ENCODE results near the gene DNAL4. TPM values are rescaled to one million over a fixed set of nuclear protein-coding genes. Genes with fewer than 3 reads are reported as not detected.

DNAL4 gene
- total and polyA plus RNA-seq, 3 donors from 2014 or later, result 54.4 to 107 (median 76.8) TPM

DNA sequence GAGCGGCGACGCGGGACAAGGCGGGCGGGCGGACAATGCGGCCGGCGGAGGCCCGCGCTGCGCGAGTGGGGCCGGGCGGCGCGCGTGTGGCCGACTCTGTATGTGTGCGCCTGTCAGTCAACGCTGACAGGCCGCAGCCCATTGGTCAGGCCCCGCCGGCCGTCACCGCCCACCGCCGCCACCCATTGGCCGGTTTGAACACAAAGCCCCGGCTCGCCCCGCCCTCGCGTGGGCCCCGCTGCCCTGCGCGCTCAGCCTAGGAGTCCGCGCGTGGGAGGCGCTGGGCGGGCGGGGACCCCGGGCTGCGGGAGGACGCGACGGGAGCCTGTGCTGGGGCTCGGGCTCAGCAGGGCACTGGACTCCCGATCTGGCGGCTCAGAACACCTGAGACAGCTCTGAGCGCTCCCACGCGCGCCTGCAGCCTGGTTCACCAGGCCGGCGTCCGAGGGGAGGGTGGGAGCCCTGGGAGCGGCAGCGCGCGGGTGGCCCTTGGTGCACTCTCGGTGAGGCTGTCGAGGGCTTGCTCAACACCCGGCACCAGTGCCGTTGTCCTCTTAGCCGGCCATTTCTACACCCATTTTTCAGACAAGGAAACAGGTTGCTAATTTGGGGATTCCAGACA lies 37.9 kb downstream of the DNAL4 start, which contains the start of gene SUN2:
Gene SUN2, minus strand, starts transcription at position 88 of the 622 bp plus-strand sequence. CDS start 3,370 bp downstream, outside the sequence.
- TF ChIP-seq POLR2A (IDR thresholded peaks at IDR 0.05), result no peak
- no peak for TF ChIP-seq CTCF (IDR thresholded peaks at IDR 0.05)
- H3K27ac ChIP-seq, result peak within 1 kb of the TSS; percentile 87 to 94
- peak within 1 kb of the TSS; percentile 72 to 87 for H3K4me3 ChIP-seq
- H3K27me3 ChIP-seq, result no peaks in the 10 kb centered on the region
- intact Hi-C loops (cut with DNase I; ENCODE audit: low total_unique reads), result loop anchor here (10.0 kb wide), 1 partner anchor 51 kb away; the partner anchor contains the start of genes GTPBP1 and JOSD1
- peaks cover 28% of the 10 kb centered on the region for H3K4me1 ChIP-seq
- 0 to 1% methylated on average over 33 to 35 of the region's 68 CpGs for WGBS, 2 donors
- DNase-seq, result peak; percentile 97
- H3K9me3 ChIP-seq, result no peaks in the 10 kb centered on the region
- no peaks in the 10 kb centered on the region for H3K36me3 ChIP-seq (ENCODE audit: low read depth, missing control alignments)

- no peaks in the 10 kb centered on the region for H3K27me3 ChIP-seq
- H3K27ac ChIP-seq, result peak overlapping the region; percentile 87 to 94
- no peaks in the 10 kb centered on the region for H3K9me3 ChIP-seq
- peaks cover 22% of the 10 kb centered on the region for H3K4me1 ChIP-seq
- peak overlapping the region; percentile 70 to 87 for H3K4me3 ChIP-seq
- TF ChIP-seq CTCF (IDR thresholded peaks at IDR 0.05) (no peak), POLR2A (IDR thresholded peaks at IDR 0.05) (no peak)
- WGBS, 2 donors, result 0 to 1% methylated on average over 21 to 28 of the region's 74 CpGs
- DNase-seq, result peak; percentile 90
- peaks cover 1% of the 10 kb centered on the region for H3K36me3 ChIP-seq (ENCODE audit: low read depth, missing control alignments)
- intact Hi-C loops (cut with DNase I; ENCODE audit: low total_unique reads), result loop anchor here (10.0 kb wide), 1 partner anchor 51 kb away; the partner anchor contains the start of genes GTPBP1 and JOSD1
Measured at GRCh38 chr22:38755155-38755910, 38.6 kb downstream of the DNAL4 start.

DNA sequence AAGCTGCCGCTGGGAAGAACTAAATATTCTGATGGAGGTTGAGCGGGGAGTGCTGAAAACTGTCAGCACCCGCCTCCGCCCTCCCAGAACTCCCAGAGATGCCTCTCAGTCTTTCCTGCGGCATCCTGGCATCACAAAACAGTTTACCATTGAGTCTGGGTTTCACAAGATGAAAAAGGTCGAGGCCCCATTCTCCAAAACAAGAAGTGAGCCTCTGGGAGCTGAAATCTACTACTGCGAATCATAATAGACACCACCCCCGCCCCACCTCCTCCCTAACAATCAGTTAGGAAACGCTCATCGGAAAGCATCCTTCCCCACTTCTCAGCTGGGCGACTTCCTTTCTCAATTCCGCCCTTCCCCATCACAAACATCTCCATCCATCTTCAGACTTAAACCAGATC lies 39.2 kb downstream of the DNAL4 start:
- peak; percentile 54 for DNase-seq
- intact Hi-C loops (cut with DNase I; ENCODE audit: low total_unique reads), result loop anchor here (10.0 kb wide), 1 partner anchor 50 kb away; the partner anchor contains the start of genes GTPBP1 and JOSD1
- peak overlapping the region; percentile 70 to 87 for H3K4me3 ChIP-seq
- peaks cover 3% of the 10 kb centered on the region for H3K36me3 ChIP-seq (ENCODE audit: low read depth, missing control alignments)
- 2 to 9% methylated on average over 9 to 12 of the region's 12 CpGs for WGBS, 2 donors
- H3K9me3 ChIP-seq, result no peaks in the 10 kb centered on the region
- H3K4me1 ChIP-seq, result peaks cover 22% of the 10 kb centered on the region
- TF ChIP-seq CTCF (IDR thresholded peaks at IDR 0.05), result no peak
- no peak for TF ChIP-seq POLR2A (IDR thresholded peaks at IDR 0.05)
- H3K27ac ChIP-seq, result peak overlapping the region; percentile 87 to 94
- H3K27me3 ChIP-seq, result no peaks in the 10 kb centered on the region

GRCh38 chr22:38753948-38754750 lies 39.8 kb downstream of the DNAL4 start:
- Histone ChIP-seq H3K9me3 (no peaks in the 10 kb centered on the region), H3K27ac (peak overlapping the region; percentile 87 to 94), H3K4me1 (peaks cover 22% of the 10 kb centered on the region), H3K4me3 (peak overlapping the region; percentile 70 to 87), H3K27me3 (no peaks in the 10 kb centered on the region), H3K36me3 (ENCODE audit: low read depth, missing control alignments) (peaks cover 3% of the 10 kb centered on the region)
- WGBS, 2 donors, result 33 to 53% methylated on average over 12 of the region's 12 CpGs
- intact Hi-C loops (cut with DNase I; ENCODE audit: low total_unique reads), result loop anchor here (10.0 kb wide), 1 partner anchor 49 kb away; the partner anchor contains the start of genes GTPBP1 and JOSD1
- TF ChIP-seq CTCF (IDR thresholded peaks at IDR 0.05) (no peak), POLR2A (IDR thresholded peaks at IDR 0.05) (no peak)
- peak; percentile 71 for DNase-seq
